Caco-2 (cell line): Measurements from ENCODE around the gene LDLRAD4. TPM values are rescaled to one million over a fixed set of nuclear protein-coding genes. Genes with fewer than 3 reads are reported as not detected.

ENCODE experiments used
- BruUV-seq: library from RNA; stranded (reverse); fragments of 400-500 nt; replicated peaks from 2 replicates; lab custom pipeline; 2021; lab: Mats Ljungman, UMichigan
- CTCF ChIA-PET: fragments of 300-600 bp; sonication (Branson Sonifier 250); formaldehyde crosslinking; loops from one replicate; lab custom pipeline; 2022; ENCODE audit warnings: antibody characterized with exemption; lab: Charles Lee
- POLR2A ChIA-PET: fragments of 300-600 bp; sonication (Branson Sonifier 250); formaldehyde crosslinking; loops from one replicate; lab custom pipeline; 2022; ENCODE audit warnings: antibody characterized with exemption; lab: Charles Lee
- DNase-seq, 2 experiments: peaks; one replicate each; pipeline versions ENCODE4 v3.0.0 to v3.0.0-alpha.2; 2020 to 2022
- H3K27me3 ChIP-seq: replicated peaks from 2 replicates; pipeline ENCODE4 v1.6.0; 2011; ENCODE audit warnings: low read length; ENCODE audit not compliant: control insufficient read depth, insufficient read depth
- H3K36me3 ChIP-seq: 2 replicates; pipeline ENCODE4 v1.5.1; 2011; ENCODE audit warnings: low read length; ENCODE audit not compliant: control insufficient read depth, insufficient read depth
- H3K4me1 ChIP-seq: fragments of 250-450 bp; sonication (Bioruptor Pico); 2 replicates; pipeline ENCODE4 v1.5.1; 2020; ENCODE audit warnings: mild to moderate bottlenecking
- H3K4me3 ChIP-seq: 2 replicates; pipeline ENCODE4 v1.5.1; 2011; ENCODE audit warnings: low read depth, mild to moderate bottlenecking, control low read depth, low read length
- H3K9me3 ChIP-seq: fragments of 250-450 bp; sonication (Bioruptor Pico); 2 replicates; pipeline ENCODE4 v1.5.1; 2020; ENCODE audit warnings: mild to moderate bottlenecking, moderate library complexity
- H3K27ac Mint-ChIP-seq: one replicate; pipeline ENCODE4 v1.8.0; 2022; ENCODE audit warnings: mixed read lengths; ENCODE audit not compliant: unreplicated experiment
- H3K27me3 Mint-ChIP-seq: one replicate; pipeline ENCODE4 v1.8.0; 2022; ENCODE audit warnings: mixed read lengths; ENCODE audit not compliant: insufficient read depth, unreplicated experiment
- H3K36me3 Mint-ChIP-seq: one replicate; pipeline ENCODE4 v1.8.0; 2022; ENCODE audit warnings: mild to moderate bottlenecking, mixed read lengths; ENCODE audit not compliant: insufficient read depth, unreplicated experiment
- H3K4me1 Mint-ChIP-seq: one replicate; pipeline ENCODE4 v1.8.0; 2022; ENCODE audit warnings: low read depth, mixed read lengths; ENCODE audit not compliant: unreplicated experiment
- H3K4me3 Mint-ChIP-seq: one replicate; pipeline ENCODE4 v1.8.0; 2022; ENCODE audit warnings: mild to moderate bottlenecking, moderate library complexity, mixed read lengths; ENCODE audit not compliant: unreplicated experiment
- H3K9me3 Mint-ChIP-seq: one replicate; pipeline ENCODE4 v1.8.0; 2022; ENCODE audit warnings: mixed read lengths; ENCODE audit not compliant: unreplicated experiment
- intact Hi-C: fragments of 100-400 bp; cut with micrococcal nuclease; formaldehyde crosslinking; loops from one replicate; pipeline ENCODE4 v1.10.0; 2022; ENCODE audit not compliant: unreplicated experiment
- total RNA-seq: library from RNA; stranded (reverse); gene quantifications from 2 replicates; pipeline ENCODE4 v1.2.3, GENCODE V29; 2022
- TF ChIP-seq, protein P1 (sequence below), 2 experiments: fragments of 200-600 bp in 1 of 2; IDR thresholded peaks; 1 replicate in 1 of 2; 2 replicates in 1 of 2; pipeline versions ENCODE4 v1.5.1 to v1.8.0; 2011 to 2022; ENCODE audit warnings: antibody characterized with exemption in 1 of 2, control low read depth in 1 of 2, inconsistent platforms in 1 of 2, low read depth in 1 of 2, low read length in 1 of 2, mild to moderate bottlenecking in 1 of 2, moderate library complexity in 1 of 2; ENCODE audit not compliant: insufficient read depth in 1 of 2, severe bottlenecking in 1 of 2, unreplicated experiment in 1 of 2

Gene LDLRAD4
- total RNA-seq, 1 experiment from 2014 or later, result 1.2 TPM

GRCh38 chr18:13481820-13482617 is 263.5 kb downstream of the LDLRAD4 start:
- BruUV-seq, result no TSS peak
- TF ChIP-seq, protein P1, sequence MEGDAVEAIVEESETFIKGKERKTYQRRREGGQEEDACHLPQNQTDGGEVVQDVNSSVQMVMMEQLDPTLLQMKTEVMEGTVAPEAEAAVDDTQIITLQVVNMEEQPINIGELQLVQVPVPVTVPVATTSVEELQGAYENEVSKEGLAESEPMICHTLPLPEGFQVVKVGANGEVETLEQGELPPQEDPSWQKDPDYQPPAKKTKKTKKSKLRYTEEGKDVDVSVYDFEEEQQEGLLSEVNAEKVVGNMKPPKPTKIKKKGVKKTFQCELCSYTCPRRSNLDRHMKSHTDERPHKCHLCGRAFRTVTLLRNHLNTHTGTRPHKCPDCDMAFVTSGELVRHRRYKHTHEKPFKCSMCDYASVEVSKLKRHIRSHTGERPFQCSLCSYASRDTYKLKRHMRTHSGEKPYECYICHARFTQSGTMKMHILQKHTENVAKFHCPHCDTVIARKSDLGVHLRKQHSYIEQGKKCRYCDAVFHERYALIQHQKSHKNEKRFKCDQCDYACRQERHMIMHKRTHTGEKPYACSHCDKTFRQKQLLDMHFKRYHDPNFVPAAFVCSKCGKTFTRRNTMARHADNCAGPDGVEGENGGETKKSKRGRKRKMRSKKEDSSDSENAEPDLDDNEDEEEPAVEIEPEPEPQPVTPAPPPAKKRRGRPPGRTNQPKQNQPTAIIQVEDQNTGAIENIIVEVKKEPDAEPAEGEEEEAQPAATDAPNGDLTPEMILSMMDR (IDR thresholded peaks at IDR 0.05; ENCODE audit: insufficient read depth in 1 of 2, low read depth in 1 of 2, low read length in 1 of 2, severe bottlenecking in 1 of 2, unreplicated experiment in 1 of 2), result no peak
- Mint-ChIP-seq H3K9me3 (no peaks in the 10 kb centered on the region), H3K4me3 (no peak overlapping the region), H3K36me3 (no peaks in the 10 kb centered on the region), H3K27me3 (peaks cover 14% of the 10 kb centered on the region), H3K27ac (no peak overlapping the region), H3K4me1 (no peaks in the 10 kb centered on the region)
- no peaks in the 10 kb centered on the region for H3K27me3 ChIP-seq
- POLR2A ChIA-PET, result no interaction called here
- no peaks in the 10 kb centered on the region for H3K36me3 ChIP-seq
- H3K9me3 ChIP-seq, result no peaks in the 10 kb centered on the region
- CTCF ChIA-PET, result interaction anchor here (0.6 kb wide), 1 partner anchor 71 kb away, joined by 4 read pairs; no protein-coding TSS in a partner anchor
- no peak for DNase-seq
- no peaks in the 10 kb centered on the region for H3K4me1 ChIP-seq
- H3K4me3 ChIP-seq, result no peak overlapping the region
- intact Hi-C loops, result no loop called here

GRCh38 chr18:13482618-13482945 is 264.0 kb downstream of the LDLRAD4 start:
- H3K9me3 ChIP-seq, result no peaks in the 10 kb centered on the region
- Mint-ChIP-seq H3K36me3 (no peaks in the 10 kb centered on the region), H3K27ac (no peak overlapping the region), H3K4me1 (no peaks in the 10 kb centered on the region), H3K4me3 (no peak overlapping the region), H3K9me3 (no peaks in the 10 kb centered on the region), H3K27me3 (peaks cover 12% of the 10 kb centered on the region)
- intact Hi-C loops, result no loop called here
- H3K4me3 ChIP-seq, result no peak overlapping the region
- ChIA-PET CTCF (interaction anchor here (0.6 kb wide), 1 partner anchor 72 kb away, joined by 4 read pairs; no protein-coding TSS in a partner anchor), POLR2A (no interaction called here)
- no peaks in the 10 kb centered on the region for H3K27me3 ChIP-seq
- no peaks in the 10 kb centered on the region for H3K36me3 ChIP-seq
- H3K4me1 ChIP-seq, result no peaks in the 10 kb centered on the region
- TF ChIP-seq, protein P1 (IDR thresholded peaks at IDR 0.05; ENCODE audit: insufficient read depth in 1 of 2, low read depth in 1 of 2, low read length in 1 of 2, severe bottlenecking in 1 of 2, unreplicated experiment in 1 of 2), result no peak
- DNase-seq, result no peak
- no TSS peak for BruUV-seq

- no peaks in the 10 kb centered on the region for H3K4me1 Mint-ChIP-seq
- TF ChIP-seq, protein P1 (IDR thresholded peaks at IDR 0.05; ENCODE audit: insufficient read depth in 1 of 2, low read depth in 1 of 2, low read length in 1 of 2, severe bottlenecking in 1 of 2, unreplicated experiment in 1 of 2), result no peak
- no peaks in the 10 kb centered on the region for H3K36me3 ChIP-seq
- DNase-seq, result no peak
- CTCF ChIA-PET, result no interaction called here
- H3K27me3 ChIP-seq, result no peaks in the 10 kb centered on the region
- no peaks in the 10 kb centered on the region for H3K36me3 Mint-ChIP-seq
- H3K4me1 ChIP-seq, result no peaks in the 10 kb centered on the region
- no peak overlapping the region for H3K4me3 ChIP-seq
- H3K4me3 Mint-ChIP-seq, result no peak overlapping the region
- no peaks in the 10 kb centered on the region for H3K9me3 ChIP-seq
- POLR2A ChIA-PET, result no interaction called here
- intact Hi-C loops, result no loop called here
- no TSS peak for BruUV-seq
- no peaks in the 10 kb centered on the region for H3K9me3 Mint-ChIP-seq
- no peak overlapping the region for H3K27ac Mint-ChIP-seq
- peaks cover 11% of the 10 kb centered on the region for H3K27me3 Mint-ChIP-seq
Measured at GRCh38 chr18:13483316-13484270, 265.0 kb downstream of the LDLRAD4 start.
